PC-3 (cell line): ENCODE measurements around the gene ANAPC7. TPM values are rescaled to one million over a fixed set of nuclear protein-coding genes. Genes with fewer than 3 reads are reported as not detected.
"Not testable (repeated sequence)": the region's sequence is repeated elsewhere in the genome, so short reads cannot be mapped to it uniquely, and the experiment has no call there.

ENCODE experiments used
- ATAC-seq: fragments of 200-7000 bp; cut with Tn5 transposase; 2 replicates; pipeline ENCODE4 v1.9.1; 2020; ENCODE audit warnings: mild to moderate bottlenecking, moderate library complexity
- BruUV-seq: library from RNA; stranded (reverse); fragments of 400-500 nt; replicated peaks from 2 replicates; lab custom pipeline; 2021; lab: Mats Ljungman, UMichigan
- CTCF ChIA-PET: fragments of 300-600 bp; sonication (Branson Sonifier 250); formaldehyde crosslinking; loops from one replicate; lab custom pipeline; 2022; ENCODE audit warnings: antibody characterized with exemption; lab: Charles Lee
- POLR2A ChIA-PET: fragments of 300-600 bp; sonication (Branson Sonifier 250); formaldehyde crosslinking; loops from one replicate; lab custom pipeline; 2022; ENCODE audit warnings: antibody characterized with exemption; ENCODE audit not compliant: unreplicated experiment; lab: Charles Lee
- DNase-seq: peaks from one replicate; pipeline ENCODE4 v3.0.0-alpha.2; 2015
- H2AFZ ChIP-seq: fragments of 300-600 bp; sonication (generic); 2 replicates; pipeline ENCODE4 v1.6.0; 2016; ENCODE audit warnings: antibody characterized with exemption, low read length
- H3F3A ChIP-seq: fragments of 300-600 bp; sonication (generic); one replicate; pipeline ENCODE4 v1.6.0; 2017; ENCODE audit warnings: antibody characterized with exemption, low read length, control low read depth, mild to moderate bottlenecking; ENCODE audit not compliant: unreplicated experiment
- H3K27ac ChIP-seq: fragments of 300-600 bp; sonication (generic); 2 replicates; pipeline ENCODE4 v1.5.1; 2016; ENCODE audit warnings: mild to moderate bottlenecking, low read length
- H3K27me3 ChIP-seq: fragments of 300-600 bp; sonication (generic); 2 replicates; pipeline ENCODE4 v1.6.1; 2016; ENCODE audit warnings: low read length, mixed read lengths
- H3K36me3 ChIP-seq: fragments of 300-600 bp; sonication (generic); 2 replicates; pipeline ENCODE4 v1.6.1; 2016; ENCODE audit warnings: low read depth, mixed run types, low read length, mixed read lengths
- H3K4me1 ChIP-seq: fragments of 300-600 bp; sonication (generic); 2 replicates; pipeline ENCODE4 v1.5.1; 2016; ENCODE audit warnings: low read length; ENCODE audit not compliant: insufficient read depth
- H3K4me2 ChIP-seq: fragments of 300-600 bp; sonication (generic); 2 replicates; pipeline ENCODE4 v1.6.0; 2016; ENCODE audit warnings: low read length
- H3K4me3 ChIP-seq: fragments of 300-600 bp; sonication (generic); 2 replicates; pipeline ENCODE4 v1.5.1; 2016; ENCODE audit warnings: mild to moderate bottlenecking, low read length, mixed read lengths
- H3K79me2 ChIP-seq: fragments of 300-600 bp; sonication (generic); 2 replicates; pipeline ENCODE4 v1.6.1; 2017; ENCODE audit warnings: low read length, mixed read lengths
- H3K9ac ChIP-seq: fragments of 300-600 bp; sonication (generic); 2 replicates; pipeline ENCODE4 v1.6.0; 2016; ENCODE audit warnings: mild to moderate bottlenecking, low read length
- H3K9me2 ChIP-seq: fragments of 300-600 bp; sonication (generic); replicated peaks from 2 replicates; pipeline ENCODE4 v1.6.1; 2016; ENCODE audit warnings: mixed run types, low read length, mixed read lengths
- H3K9me3 ChIP-seq: fragments of 300-600 bp; sonication (generic); 2 replicates; pipeline ENCODE4 v1.6.1; 2016; ENCODE audit warnings: low read length, mixed read lengths
- H4K20me1 ChIP-seq: fragments of 300-600 bp; sonication (generic); 2 replicates; pipeline ENCODE4 v1.6.1; 2016; ENCODE audit warnings: low read length, mixed read lengths
- CTCF ChIP-seq: fragments of 300-600 bp; sonication (generic); conservative IDR thresholded peaks from 2 replicates; pipeline ENCODE4 v1.5.1; 2017; ENCODE audit warnings: antibody characterized with exemption, low read depth, mild to moderate bottlenecking, low read length
- EZH2 ChIP-seq: fragments of 300-600 bp; sonication (generic); IDR thresholded peaks from one replicate; pipeline ENCODE4 v1.6.1; 2017; ENCODE audit warnings: antibody characterized with exemption, mild to moderate bottlenecking, low read length; ENCODE audit not compliant: unreplicated experiment
- EZH2phosphoT487 ChIP-seq: fragments of 300-600 bp; sonication (generic); IDR thresholded peaks from 2 replicates; pipeline ENCODE4 v1.6.1; 2018; ENCODE audit warnings: mild to moderate bottlenecking, antibody characterized with exemption, low read length, borderline replicate concordance
- intact Hi-C: fragments of 100-400 bp; cut with micrococcal nuclease; formaldehyde crosslinking; loops from 2 replicates; pipeline ENCODE4 v1.9.0; 2023
- total RNA-seq: library from RNA; depleted of rRNA; stranded (reverse); fragments of >200 nt; gene quantifications from 2 replicates; pipeline ENCODE4 v1.2.3, GENCODE V29; 2014

ANAPC7 gene
- total RNA-seq, 1 experiment from 2014 or later: 80.5 TPM

DNA sequence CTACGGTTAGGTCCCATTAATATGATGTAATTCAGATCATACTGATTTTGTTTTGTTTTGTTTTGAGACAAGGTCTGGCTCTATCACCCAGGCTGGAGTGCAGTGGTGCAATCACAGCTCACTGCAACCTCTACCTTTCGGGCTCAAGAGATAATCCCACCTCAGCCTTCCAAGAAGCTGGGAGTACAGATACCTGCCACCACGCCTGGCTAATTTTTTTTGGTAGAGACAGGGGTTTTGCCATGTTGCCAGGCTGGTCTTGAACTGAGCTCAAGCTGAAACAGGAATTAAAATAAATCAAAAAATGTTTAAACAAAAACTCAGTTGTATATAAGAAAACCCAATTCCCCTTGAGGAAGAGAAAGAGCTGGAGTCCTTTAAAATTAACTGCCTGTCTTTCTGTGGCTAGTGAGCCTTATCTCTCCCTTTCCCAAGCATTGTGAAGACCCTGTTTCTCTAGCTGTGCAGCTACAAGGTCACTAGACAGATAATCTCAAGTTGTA lies 17.7 kb upstream of the ANAPC7 start:
- H3K36me3 ChIP-seq: no peaks in the 10 kb centered on the region
- no peaks in the 10 kb centered on the region for H3K9me3 ChIP-seq
- no peaks in the 10 kb centered on the region for H3F3A ChIP-seq
- TF ChIP-seq CTCF: no peak
- TF ChIP-seq EZH2: no peak
- TF ChIP-seq EZH2phosphoT487: no peak
- ATAC-seq (no peak), DNase-seq (no peak)
- no peak overlapping the region for H3K4me3 ChIP-seq
- POLR2A ChIA-PET: no interaction called here
- H3K79me2 ChIP-seq: no peaks in the 10 kb centered on the region
- H3K27ac ChIP-seq: no peak overlapping the region
- no peaks in the 10 kb centered on the region for H4K20me1 ChIP-seq
- intact Hi-C loops: no loop called here
- no peak overlapping the region for H3K4me2 ChIP-seq
- BruUV-seq: no TSS peak
- CTCF ChIA-PET: no interaction called here
- H3K9me2 ChIP-seq: no peaks in the 10 kb centered on the region
- no peaks in the 10 kb centered on the region for H3K27me3 ChIP-seq
- H2AFZ ChIP-seq: no peak overlapping the region
- no peaks in the 10 kb centered on the region for H3K4me1 ChIP-seq
- H3K9ac ChIP-seq: no peak overlapping the region

- H3K4me3 ChIP-seq, ATAC-seq, H3K36me3 ChIP-seq, H3K79me2 ChIP-seq, H2AFZ ChIP-seq, H3F3A ChIP-seq, POLR2A ChIA-PET, intact Hi-C loops, H3K9me2 ChIP-seq, H3K4me2 ChIP-seq, CTCF ChIA-PET, DNase-seq, H3K4me1 ChIP-seq, H3K27me3 ChIP-seq, H3K27ac ChIP-seq, H3K9me3 ChIP-seq, H3K9ac ChIP-seq, H4K20me1 ChIP-seq, BruUV-seq: not testable (repeated sequence)
Observed at GRCh38 chr12:110420644-110421043, 17.1 kb upstream of the ANAPC7 start.

DNA sequence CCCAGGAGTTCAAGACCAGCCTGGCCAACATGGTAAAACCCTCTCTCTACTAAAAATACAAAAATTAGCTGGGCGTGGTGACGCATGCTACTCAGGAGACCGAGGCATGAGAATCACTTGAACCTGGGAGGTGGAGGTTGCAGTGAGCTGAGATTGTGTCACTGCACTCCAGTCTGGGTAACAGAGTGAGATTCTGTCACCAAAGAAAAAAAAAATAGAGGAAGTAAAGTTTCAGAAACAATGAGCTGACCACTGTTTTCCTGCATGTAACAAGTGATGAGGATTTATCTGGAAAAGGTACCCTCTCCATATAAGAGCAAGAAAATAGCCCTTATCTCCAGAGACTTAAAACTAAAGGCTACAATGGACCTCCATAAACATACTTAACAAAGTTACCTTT lies 13.6 kb upstream of the ANAPC7 start:
- H3F3A ChIP-seq, H3K27ac ChIP-seq, CTCF ChIA-PET, H3K9me2 ChIP-seq, POLR2A ChIA-PET, H2AFZ ChIP-seq, H3K36me3 ChIP-seq, H3K4me3 ChIP-seq, DNase-seq, H3K4me1 ChIP-seq, BruUV-seq, H3K9me3 ChIP-seq, H3K27me3 ChIP-seq, intact Hi-C loops, H3K79me2 ChIP-seq, H3K9ac ChIP-seq, H3K4me2 ChIP-seq, H4K20me1 ChIP-seq, ATAC-seq: not testable (repeated sequence)

GRCh38 chr12:110410086-110410485 lies 6.6 kb upstream of the ANAPC7 start:
- H3K9ac ChIP-seq, H3K4me1 ChIP-seq, intact Hi-C loops, H2AFZ ChIP-seq, H3K79me2 ChIP-seq, DNase-seq, BruUV-seq, ATAC-seq, H4K20me1 ChIP-seq, H3F3A ChIP-seq, H3K27ac ChIP-seq, H3K9me3 ChIP-seq, H3K27me3 ChIP-seq, POLR2A ChIA-PET, CTCF ChIA-PET, H3K4me3 ChIP-seq, H3K36me3 ChIP-seq, H3K4me2 ChIP-seq, H3K9me2 ChIP-seq: not testable (repeated sequence)

GRCh38 chr12:110405126-110405662 lies 1.7 kb upstream of the ANAPC7 start:
- Histone ChIP-seq H3K4me1 (peaks cover 12% of the 10 kb centered on the region), H3K79me2 (peaks cover 36% of the 10 kb centered on the region), H3K36me3 (peaks cover 11% of the 10 kb centered on the region; the same call in 1 of the 2 replicates)
- H3K9ac ChIP-seq, DNase-seq, H3K4me2 ChIP-seq, H3K27ac ChIP-seq, POLR2A ChIA-PET, ATAC-seq, intact Hi-C loops, BruUV-seq, H3K4me3 ChIP-seq, H4K20me1 ChIP-seq, H3K9me3 ChIP-seq, H3F3A ChIP-seq, H2AFZ ChIP-seq, H3K9me2 ChIP-seq, CTCF ChIA-PET, H3K27me3 ChIP-seq: not testable (repeated sequence)
